PC-9 (cell line): ENCODE results near the gene C21orf58. TPM values are rescaled to one million over a fixed set of nuclear protein-coding genes. Genes with fewer than 3 reads are reported as not detected.
A peak's percentile ranks its signal among the peaks of the same experiment; 100 is the strongest.

Experiments
- BruUV-seq: library from RNA; stranded (reverse); fragments of 400-500 nt; replicated peaks from 2 replicates; lab custom pipeline; 2021; lab: Mats Ljungman, UMichigan
- CTCF ChIA-PET: fragments of 300-600 bp; sonication (Branson Sonifier 250); formaldehyde crosslinking; loops from one replicate; lab custom pipeline; 2022; ENCODE audit warnings: antibody characterized with exemption; lab: Charles Lee
- POLR2A ChIA-PET: fragments of 300-600 bp; sonication (Branson Sonifier 250); formaldehyde crosslinking; loops from one replicate; lab custom pipeline; 2022; ENCODE audit warnings: antibody characterized with exemption; ENCODE audit not compliant: unreplicated experiment; lab: Charles Lee
- DNase-seq, 2 experiments: peaks; one replicate each; pipeline versions ENCODE4 v3.0.0 to v3.0.0-alpha.2; 2015 to 2022; ENCODE audit warnings: mixed read lengths in 1 of 2
- H2AFZ ChIP-seq: fragments of 200-600 bp; sonication (generic); 2 replicates; pipeline ENCODE4 v1.8.1; 2017; ENCODE audit warnings: antibody characterized with exemption
- H3F3A ChIP-seq: fragments of 200-600 bp; sonication (generic); 2 replicates; pipeline ENCODE4 v1.8.1; 2017; ENCODE audit warnings: antibody characterized with exemption, mild to moderate bottlenecking, low read depth; ENCODE audit not compliant: insufficient read depth
- H3K27ac ChIP-seq: fragments of 200-600 bp; sonication (generic); 2 replicates; pipeline ENCODE4 v1.6.1; 2016; ENCODE audit warnings: mixed run types
- H3K27me3 ChIP-seq: fragments of 200-600 bp; sonication (generic); 2 replicates; pipeline ENCODE4 v1.6.1; 2016; ENCODE audit warnings: low read depth, mixed run types; ENCODE audit not compliant: insufficient read depth
- H3K36me3 ChIP-seq: fragments of 200-600 bp; sonication (generic); 2 replicates; pipeline ENCODE4 v1.6.1; 2016; ENCODE audit warnings: low read depth, mixed run types
- H3K4me1 ChIP-seq: fragments of 200-600 bp; sonication (generic); replicated peaks from 2 replicates; pipeline ENCODE4 v1.6.1; 2016; ENCODE audit warnings: mixed run types; ENCODE audit not compliant: insufficient read depth
- H3K4me2 ChIP-seq: fragments of 200-600 bp; sonication (generic); 2 replicates; pipeline ENCODE4 v1.6.1; 2017; ENCODE audit warnings: mixed run types
- H3K4me3 ChIP-seq: fragments of 200-600 bp; sonication (generic); 2 replicates; pipeline ENCODE4 v1.6.1; 2016; ENCODE audit warnings: mixed run types
- H3K79me2 ChIP-seq: fragments of 200-600 bp; sonication (generic); 2 replicates; pipeline ENCODE4 v1.6.1; 2017; ENCODE audit warnings: low read depth, mixed run types
- H3K9me2 ChIP-seq: fragments of 200-600 bp; sonication (generic); 2 replicates; pipeline ENCODE4 v1.8.1; 2017; ENCODE audit warnings: mild to moderate bottlenecking; ENCODE audit not compliant: insufficient read depth
- H3K9me3 ChIP-seq: fragments of 200-600 bp; sonication (generic); 2 replicates; pipeline ENCODE4 v1.8.1; 2016; ENCODE audit warnings: low read depth; ENCODE audit not compliant: insufficient read depth
- H4K20me1 ChIP-seq: fragments of 200-600 bp; sonication (generic); 2 replicates; pipeline ENCODE4 v1.8.1; 2017; ENCODE audit not compliant: insufficient read depth
- CTCF ChIP-seq: fragments of 200-600 bp; sonication (generic); conservative IDR thresholded peaks from 2 replicates; pipeline ENCODE4 v1.6.1; 2017; ENCODE audit warnings: mixed run types, antibody characterized with exemption, mild to moderate bottlenecking, moderate library complexity
- EZH2 ChIP-seq: fragments of 200-600 bp; sonication (generic); IDR thresholded peaks from 2 replicates; pipeline ENCODE4 v1.8.0; 2017; ENCODE audit warnings: antibody characterized with exemption, low read depth
- intact Hi-C: fragments of 100-400 bp; cut with micrococcal nuclease; formaldehyde crosslinking; loops from one replicate; pipeline ENCODE4 v1.10.0; 2022; ENCODE audit not compliant: unreplicated experiment
- total RNA-seq: library from RNA; stranded (reverse); gene quantifications from 2 replicates; pipeline ENCODE4 v1.2.3, GENCODE V29; 2021

The C21orf58 gene
- total RNA-seq, 1 experiment from 2014 or later: 28.9 TPM

- H3F3A ChIP-seq: peaks cover 8% of the 10 kb centered on the region; the same call in 1 of the 2 replicates
- H2AFZ ChIP-seq: peak overlapping the region; percentile 90
- peak in 1 of 2 experiments; percentile 42 for DNase-seq
- peaks cover 16% of the 10 kb centered on the region for H3K4me1 ChIP-seq
- H3K27ac ChIP-seq: peak overlapping the region; percentile 37; the same call in 1 of the 2 replicates
- no peaks in the 10 kb centered on the region for H3K36me3 ChIP-seq
- peak overlapping the region; percentile 71 for H3K4me3 ChIP-seq
- TF ChIP-seq EZH2 (no peak), CTCF (no peak; the same call in 1 of the 2 replicates)
- ChIA-PET POLR2A (no interaction called here), CTCF (interaction anchor here (0.7 to 1.4 kb wide), 3 partner anchors 13 to 182 kb away, joined by 3 to 5 read pairs (median 4); no protein-coding TSS in a partner anchor)
- H3K79me2 ChIP-seq: peaks cover 65% of the 10 kb centered on the region
- intact Hi-C loops: no loop called here
- no peaks in the 10 kb centered on the region for H3K9me3 ChIP-seq
- no peaks in the 10 kb centered on the region for H3K9me2 ChIP-seq
- H3K4me2 ChIP-seq: peak overlapping the region; percentile 99
- no peaks in the 10 kb centered on the region for H3K27me3 ChIP-seq
- BruUV-seq: no TSS peak
- H4K20me1 ChIP-seq: no peaks in the 10 kb centered on the region
Measured at GRCh38 chr21:46325073-46325912, 1.6 kb upstream of the C21orf58 start.

GRCh38 chr21:46324390-46325072, 861 bp upstream of the C21orf58 start:
- H3K4me2 ChIP-seq: peak overlapping the region; percentile 99
- H4K20me1 ChIP-seq: no peaks in the 10 kb centered on the region
- H3K4me3 ChIP-seq: peak overlapping the region; percentile 98
- peaks cover 62% of the 10 kb centered on the region for H3K79me2 ChIP-seq
- peaks cover 16% of the 10 kb centered on the region for H3K4me1 ChIP-seq
- no TSS peak for BruUV-seq
- no peaks in the 10 kb centered on the region for H3K9me2 ChIP-seq
- H3K36me3 ChIP-seq: no peaks in the 10 kb centered on the region
- peak overlapping the region; percentile 80 for H3K27ac ChIP-seq
- H3F3A ChIP-seq: peaks cover 8% of the 10 kb centered on the region; the same call in 1 of the 2 replicates
- intact Hi-C loops: loop anchor here (1.0 kb wide), 1 partner anchor 38 kb away; the partner anchor contains the start of gene YBEY
- H3K9me3 ChIP-seq: no peaks in the 10 kb centered on the region
- peak overlapping the region; percentile 96 for H2AFZ ChIP-seq
- peak; percentile 47 to 81 for DNase-seq
- CTCF ChIA-PET: interaction anchor here (0.7 kb wide), 1 partner anchor 51 kb away, joined by 3 read pairs; no protein-coding TSS in a partner anchor
- TF ChIP-seq EZH2 (no peak), CTCF (no peak)
- POLR2A ChIA-PET: no interaction called here
- no peaks in the 10 kb centered on the region for H3K27me3 ChIP-seq

- ChIA-PET CTCF (no interaction called here), POLR2A (interaction anchor here (0.6 kb wide), 1 partner anchor 985 kb away, joined by 5 read pairs; no protein-coding TSS in a partner anchor)
- BruUV-seq: TSS peak; percentile 53
Measured at GRCh38 chr21:46323227-46323709, 402 bp downstream of the C21orf58 start.

More at GRCh38 chr21:46323227-46323709, 402 bp downstream of the C21orf58 start:
- H2AFZ ChIP-seq: peak overlapping the region; percentile 78
- no peaks in the 10 kb centered on the region for H3K36me3 ChIP-seq
- peaks cover 16% of the 10 kb centered on the region for H3K4me1 ChIP-seq
- no peak overlapping the region for H3K27ac ChIP-seq
- intact Hi-C loops: no loop called here
- no peak for DNase-seq
- H4K20me1 ChIP-seq: no peaks in the 10 kb centered on the region
- peaks cover 8% of the 10 kb centered on the region; the same call in 1 of the 2 replicates for H3F3A ChIP-seq
- H3K4me2 ChIP-seq: peak overlapping the region; percentile 89
- peak overlapping the region; percentile 98 for H3K4me3 ChIP-seq
- no peaks in the 10 kb centered on the region for H3K9me3 ChIP-seq
- H3K79me2 ChIP-seq: peaks cover 59% of the 10 kb centered on the region
- no peaks in the 10 kb centered on the region for H3K27me3 ChIP-seq
- TF ChIP-seq CTCF: no peak
- H3K9me2 ChIP-seq: no peaks in the 10 kb centered on the region
